K562 (cell line): ENCODE results near the gene NUP88. TPM values are rescaled to one million over a fixed set of nuclear protein-coding genes. Genes with fewer than 3 reads are reported as not detected.

Experiments
- CAMTA2 ChIP-seq: fragments of 250-450 bp; sonication (Bioruptor Pico); conservative IDR thresholded peaks from 2 replicates; pipeline ENCODE4 v1.5.1; 2022
- GABPA ChIP-seq: fragments of 200-800 bp; sonication (Bioruptor generic); conservative IDR thresholded peaks from 2 replicates; pipeline ENCODE4 v1.6.1; 2016; ENCODE audit warnings: low read depth, missing genetic modification characterization, missing compliant biosample characterization
- MAZ ChIP-seq, 2 experiments: fragments of 450-650 bp in 1 of 2; sonication (generic) in 1 of 2; formaldehyde crosslinking; IDR thresholded peaks in 1 of 2; conservative IDR thresholded peaks in 1 of 2; 2 replicates each; pipeline versions ENCODE4 v1.4.0 to v1.5.0; 2020; ENCODE audit warnings: mild to moderate bottlenecking in 1 of 2, missing genetic modification reagents in 1 of 2
- POLR2A ChIP-seq: fragments of 450-650 bp; conservative IDR thresholded peaks from 2 replicates; pipeline ENCODE4 v1.6.1; 2016
- PRMT5 ChIP-seq: sonication (generic); formaldehyde crosslinking; IDR thresholded peaks from 2 replicates; pipeline ENCODE4 v1.5.0; 2020; ENCODE audit warnings: missing genetic modification reagents
- ZFX ChIP-seq: sonication (generic); formaldehyde crosslinking; IDR thresholded peaks from 2 replicates; pipeline ENCODE4 v1.8.0; 2022; ENCODE audit warnings: mild to moderate bottlenecking, missing genetic modification reagents, moderate library complexity
- ZNF586 ChIP-seq: fragments of 450-650 bp; formaldehyde crosslinking; conservative IDR thresholded peaks from 2 replicates; pipeline ENCODE4 v1.4.0; 2020; ENCODE audit warnings: mild to moderate bottlenecking, moderate library complexity
- polyA plus RNA-seq, 8 experiments: library from polyadenylated mRNA; depleted of rRNA in 4 of 8; stranded (reverse) in 5 of 8; unstranded in 3 of 8; fragments of >200 nt; fragmentation: Nextera tagmentation in 2 of 8; fragmentation: Illumina TruSeq in 1 of 8; extraction: Ambion mirVana in 2 of 8; extraction: Trizol in 1 of 8; gene quantifications; 2 replicates each; pipeline versions ENCODE4 v1.2.1 to v1.2.3, GENCODE V29; 2011 to 2014; ENCODE audit warnings: inconsistent platforms in 1 of 8, missing spikeins in 1 of 8
- total RNA-seq, 7 experiments: library from RNA; depleted of rRNA in 6 of 7; stranded (reverse); fragments of >200 nt in 6 of 7; fragmentation: Illumina TruSeq in 2 of 7; extraction: Trizol in 2 of 7; gene quantifications; 2 replicates each; pipeline versions ENCODE4 v1.2.1 to v1.2.3, GENCODE V29; 2011 to 2021; ENCODE audit warnings: low replicate concordance in 1 of 7
- TF ChIP-seq, protein P1 (sequence below), 2 experiments: fragments of 450-650 bp in 1 of 2; sonication (generic) in 1 of 2; formaldehyde crosslinking in 1 of 2; IDR thresholded peaks; 2 replicates each; pipeline versions ENCODE4 v1.7.1 to v1.9.0; 2016 to 2022; ENCODE audit warnings: inconsistent platforms in 1 of 2, mild to moderate bottlenecking in 1 of 2, missing genetic modification reagents in 1 of 2
- TF ChIP-seq, protein P2 (sequence below): sonication (generic); formaldehyde crosslinking; IDR thresholded peaks from 2 replicates; pipeline ENCODE4 v1.8.0; 2023; ENCODE audit warnings: missing genetic modification reagents, mild to moderate bottlenecking, borderline replicate concordance
- TF ChIP-seq, protein P3 (sequence below), 3 experiments: IDR thresholded peaks in 2 of 3; conservative IDR thresholded peaks in 1 of 3; 2 replicates each; pipeline ENCODE4 v1.5.1; 2011 to 2012; ENCODE audit warnings: low read length in 3 of 3, mild to moderate bottlenecking in 3 of 3, control low read depth in 2 of 3, improper control_type of control experiment in 1 of 3, inconsistent platforms in 1 of 3, low read depth in 1 of 3, mixed read lengths in 1 of 3, moderate library complexity in 1 of 3; ENCODE audit not compliant: insufficient read depth in 2 of 3

Gene NUP88
- total and polyA plus RNA-seq, 9 of the 15 experiments (the other 6 are each of a cell fraction or from before 2014, with no cell fraction given) = 59.9 to 160 (median 119) TPM

DNA sequence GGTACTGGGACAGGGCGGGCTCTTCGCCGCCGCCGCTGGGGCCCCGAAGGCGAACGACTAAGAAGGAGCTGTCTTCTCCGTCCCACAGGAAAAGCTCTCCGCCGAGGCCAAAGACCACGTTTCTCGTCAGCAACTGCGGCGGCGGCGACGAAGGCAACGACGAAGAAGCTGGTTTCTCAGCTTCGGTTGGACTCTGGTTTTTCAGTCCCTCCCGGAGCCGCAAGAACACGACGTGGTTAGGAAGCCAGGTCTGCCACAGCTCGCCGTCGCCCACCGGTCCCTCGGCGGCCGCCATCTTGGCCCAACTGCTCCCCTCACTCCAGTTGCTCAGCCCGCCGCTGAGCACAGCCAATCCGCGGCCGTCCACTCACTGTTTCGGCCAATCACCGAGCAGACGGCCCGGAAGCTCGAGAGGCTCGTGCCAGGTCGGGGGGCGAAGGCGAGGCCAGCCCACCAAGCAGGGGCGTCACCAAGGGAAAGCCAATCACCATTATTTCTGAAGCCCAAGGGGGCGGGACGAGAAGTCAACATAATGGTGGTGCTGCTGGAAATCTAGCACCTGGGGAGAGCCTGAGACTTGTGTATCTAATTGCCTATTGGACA, at the start of gene NUP88 (continued):
- TF ChIP-seq, protein P1, sequence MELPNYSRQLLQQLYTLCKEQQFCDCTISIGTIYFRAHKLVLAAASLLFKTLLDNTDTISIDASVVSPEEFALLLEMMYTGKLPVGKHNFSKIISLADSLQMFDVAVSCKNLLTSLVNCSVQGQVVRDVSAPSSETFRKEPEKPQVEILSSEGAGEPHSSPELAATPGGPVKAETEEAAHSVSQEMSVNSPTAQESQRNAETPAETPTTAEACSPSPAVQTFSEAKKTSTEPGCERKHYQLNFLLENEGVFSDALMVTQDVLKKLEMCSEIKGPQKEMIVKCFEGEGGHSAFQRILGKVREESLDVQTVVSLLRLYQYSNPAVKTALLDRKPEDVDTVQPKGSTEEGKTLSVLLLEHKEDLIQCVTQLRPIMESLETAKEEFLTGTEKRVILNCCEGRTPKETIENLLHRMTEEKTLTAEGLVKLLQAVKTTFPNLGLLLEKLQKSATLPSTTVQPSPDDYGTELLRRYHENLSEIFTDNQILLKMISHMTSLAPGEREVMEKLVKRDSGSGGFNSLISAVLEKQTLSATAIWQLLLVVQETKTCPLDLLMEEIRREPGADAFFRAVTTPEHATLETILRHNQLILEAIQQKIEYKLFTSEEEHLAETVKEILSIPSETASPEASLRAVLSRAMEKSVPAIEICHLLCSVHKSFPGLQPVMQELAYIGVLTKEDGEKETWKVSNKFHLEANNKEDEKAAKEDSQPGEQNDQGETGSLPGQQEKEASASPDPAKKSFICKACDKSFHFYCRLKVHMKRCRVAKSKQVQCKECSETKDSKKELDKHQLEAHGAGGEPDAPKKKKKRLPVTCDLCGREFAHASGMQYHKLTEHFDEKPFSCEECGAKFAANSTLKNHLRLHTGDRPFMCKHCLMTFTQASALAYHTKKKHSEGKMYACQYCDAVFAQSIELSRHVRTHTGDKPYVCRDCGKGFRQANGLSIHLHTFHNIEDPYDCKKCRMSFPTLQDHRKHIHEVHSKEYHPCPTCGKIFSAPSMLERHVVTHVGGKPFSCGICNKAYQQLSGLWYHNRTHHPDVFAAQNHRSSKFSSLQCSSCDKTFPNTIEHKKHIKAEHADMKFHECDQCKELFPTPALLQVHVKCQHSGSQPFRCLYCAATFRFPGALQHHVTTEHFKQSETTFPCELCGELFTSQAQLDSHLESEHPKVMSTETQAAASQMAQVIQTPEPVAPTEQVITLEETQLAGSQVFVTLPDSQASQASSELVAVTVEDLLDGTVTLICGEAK (IDR thresholded peaks at IDR 0.05) = peak; percentile 64
- TF ChIP-seq, protein P1 (CRISPR knock-in tag; IDR thresholded peaks at IDR 0.05) = no peak
- TF ChIP-seq MAZ (CRISPR knock-in tag; conservative IDR thresholded peaks at IDR 0.05 in 1 of 2, IDR thresholded peaks at IDR 0.05 in 1 of 2) = peak; percentile 18 to 24; a peak in 3 of 4 replicates
- peak; percentile 60 for TF ChIP-seq ZFX (CRISPR knock-in tag)
- peak; percentile 70 for TF ChIP-seq GABPA
- TF ChIP-seq CAMTA2 (CRISPR knock-in tag) = no peak
- TF ChIP-seq, protein P2, sequence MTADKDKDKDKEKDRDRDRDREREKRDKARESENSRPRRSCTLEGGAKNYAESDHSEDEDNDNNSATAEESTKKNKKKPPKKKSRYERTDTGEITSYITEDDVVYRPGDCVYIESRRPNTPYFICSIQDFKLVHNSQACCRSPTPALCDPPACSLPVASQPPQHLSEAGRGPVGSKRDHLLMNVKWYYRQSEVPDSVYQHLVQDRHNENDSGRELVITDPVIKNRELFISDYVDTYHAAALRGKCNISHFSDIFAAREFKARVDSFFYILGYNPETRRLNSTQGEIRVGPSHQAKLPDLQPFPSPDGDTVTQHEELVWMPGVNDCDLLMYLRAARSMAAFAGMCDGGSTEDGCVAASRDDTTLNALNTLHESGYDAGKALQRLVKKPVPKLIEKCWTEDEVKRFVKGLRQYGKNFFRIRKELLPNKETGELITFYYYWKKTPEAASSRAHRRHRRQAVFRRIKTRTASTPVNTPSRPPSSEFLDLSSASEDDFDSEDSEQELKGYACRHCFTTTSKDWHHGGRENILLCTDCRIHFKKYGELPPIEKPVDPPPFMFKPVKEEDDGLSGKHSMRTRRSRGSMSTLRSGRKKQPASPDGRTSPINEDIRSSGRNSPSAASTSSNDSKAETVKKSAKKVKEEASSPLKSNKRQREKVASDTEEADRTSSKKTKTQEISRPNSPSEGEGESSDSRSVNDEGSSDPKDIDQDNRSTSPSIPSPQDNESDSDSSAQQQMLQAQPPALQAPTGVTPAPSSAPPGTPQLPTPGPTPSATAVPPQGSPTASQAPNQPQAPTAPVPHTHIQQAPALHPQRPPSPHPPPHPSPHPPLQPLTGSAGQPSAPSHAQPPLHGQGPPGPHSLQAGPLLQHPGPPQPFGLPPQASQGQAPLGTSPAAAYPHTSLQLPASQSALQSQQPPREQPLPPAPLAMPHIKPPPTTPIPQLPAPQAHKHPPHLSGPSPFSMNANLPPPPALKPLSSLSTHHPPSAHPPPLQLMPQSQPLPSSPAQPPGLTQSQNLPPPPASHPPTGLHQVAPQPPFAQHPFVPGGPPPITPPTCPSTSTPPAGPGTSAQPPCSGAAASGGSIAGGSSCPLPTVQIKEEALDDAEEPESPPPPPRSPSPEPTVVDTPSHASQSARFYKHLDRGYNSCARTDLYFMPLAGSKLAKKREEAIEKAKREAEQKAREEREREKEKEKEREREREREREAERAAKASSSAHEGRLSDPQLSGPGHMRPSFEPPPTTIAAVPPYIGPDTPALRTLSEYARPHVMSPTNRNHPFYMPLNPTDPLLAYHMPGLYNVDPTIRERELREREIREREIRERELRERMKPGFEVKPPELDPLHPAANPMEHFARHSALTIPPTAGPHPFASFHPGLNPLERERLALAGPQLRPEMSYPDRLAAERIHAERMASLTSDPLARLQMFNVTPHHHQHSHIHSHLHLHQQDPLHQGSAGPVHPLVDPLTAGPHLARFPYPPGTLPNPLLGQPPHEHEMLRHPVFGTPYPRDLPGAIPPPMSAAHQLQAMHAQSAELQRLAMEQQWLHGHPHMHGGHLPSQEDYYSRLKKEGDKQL (CRISPR knock-in tag) = no peak
- TF ChIP-seq PRMT5 (CRISPR knock-in tag) = no peak
- TF ChIP-seq, protein P3, sequence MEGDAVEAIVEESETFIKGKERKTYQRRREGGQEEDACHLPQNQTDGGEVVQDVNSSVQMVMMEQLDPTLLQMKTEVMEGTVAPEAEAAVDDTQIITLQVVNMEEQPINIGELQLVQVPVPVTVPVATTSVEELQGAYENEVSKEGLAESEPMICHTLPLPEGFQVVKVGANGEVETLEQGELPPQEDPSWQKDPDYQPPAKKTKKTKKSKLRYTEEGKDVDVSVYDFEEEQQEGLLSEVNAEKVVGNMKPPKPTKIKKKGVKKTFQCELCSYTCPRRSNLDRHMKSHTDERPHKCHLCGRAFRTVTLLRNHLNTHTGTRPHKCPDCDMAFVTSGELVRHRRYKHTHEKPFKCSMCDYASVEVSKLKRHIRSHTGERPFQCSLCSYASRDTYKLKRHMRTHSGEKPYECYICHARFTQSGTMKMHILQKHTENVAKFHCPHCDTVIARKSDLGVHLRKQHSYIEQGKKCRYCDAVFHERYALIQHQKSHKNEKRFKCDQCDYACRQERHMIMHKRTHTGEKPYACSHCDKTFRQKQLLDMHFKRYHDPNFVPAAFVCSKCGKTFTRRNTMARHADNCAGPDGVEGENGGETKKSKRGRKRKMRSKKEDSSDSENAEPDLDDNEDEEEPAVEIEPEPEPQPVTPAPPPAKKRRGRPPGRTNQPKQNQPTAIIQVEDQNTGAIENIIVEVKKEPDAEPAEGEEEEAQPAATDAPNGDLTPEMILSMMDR (IDR thresholded peaks at IDR 0.05 in 2 of 3, conservative IDR thresholded peaks at IDR 0.05 in 1 of 3; ENCODE audit: insufficient read depth in 2 of 3, low read depth in 1 of 3, low read length in 3 of 3) = no peak
- TF ChIP-seq ZNF586 (CRISPR knock-in tag) = no peak
- TF ChIP-seq POLR2A = peak; percentile 90
